ENCODE results near the gene DYNAP.

Gene DYNAP

DNA sequence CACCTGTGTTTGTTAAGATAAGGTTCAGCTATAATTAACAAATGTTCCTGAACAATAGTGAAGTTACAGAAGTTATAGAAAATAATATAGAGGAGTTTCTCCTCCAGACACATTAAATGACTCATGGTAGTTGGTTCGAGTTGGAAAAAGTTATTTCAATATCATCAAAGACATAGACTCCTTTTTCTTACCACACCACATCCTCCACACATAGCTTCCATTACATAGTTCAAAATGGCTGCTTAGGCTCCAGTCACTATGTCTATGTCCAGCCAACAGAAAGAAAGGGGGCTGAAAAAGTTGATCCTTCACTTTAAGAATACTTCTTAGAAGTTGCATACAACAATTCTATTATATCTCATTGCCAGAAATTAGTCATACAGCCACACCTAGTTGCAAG is 50.7 kb downstream of the DYNAP start:
- no peak for DNase-seq (ENCODE audit: low read depth)

DNA sequence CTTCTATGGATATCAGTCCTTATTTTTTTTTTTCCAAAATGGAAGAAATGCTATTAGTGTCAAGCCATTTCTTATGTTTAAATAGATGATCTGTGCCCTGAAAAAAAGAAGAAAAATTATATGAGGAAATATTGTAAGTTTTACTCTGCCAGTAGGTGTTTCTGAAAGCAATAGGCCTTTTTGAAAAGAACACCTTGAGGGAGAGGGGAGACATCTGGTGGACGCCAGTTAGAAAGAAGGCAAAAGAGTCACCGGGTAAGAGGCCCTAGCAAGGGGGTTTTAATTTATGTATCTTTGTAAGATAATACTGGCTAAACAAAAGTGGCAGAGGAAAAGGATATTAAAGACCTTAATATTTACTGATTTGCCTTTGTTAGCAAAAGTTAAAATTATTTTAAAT is 56.1 kb downstream of the DYNAP start:
- no peak for DNase-seq (ENCODE audit: low read depth)

All from stimulated activated CD8-positive, alpha-beta memory T cell treated with anti-CD3 and anti-CD28 coated beads, Interleukin-7, amount 100 ng/mL, for 24 hours (primary cell).